ENCODE measurements around the gene APEX1.

The APEX1 gene

GRCh38 chr14:20427231-20428009 is 27.6 kb upstream of the APEX1 start:
- TF ChIP-seq GATA2 (IDR thresholded peaks at IDR 0.05; ENCODE audit: low read depth, low read length) (no peak), GATA3 (IDR thresholded peaks at IDR 0.05; ENCODE audit: low read depth, low read length) (no peak)

DNA sequence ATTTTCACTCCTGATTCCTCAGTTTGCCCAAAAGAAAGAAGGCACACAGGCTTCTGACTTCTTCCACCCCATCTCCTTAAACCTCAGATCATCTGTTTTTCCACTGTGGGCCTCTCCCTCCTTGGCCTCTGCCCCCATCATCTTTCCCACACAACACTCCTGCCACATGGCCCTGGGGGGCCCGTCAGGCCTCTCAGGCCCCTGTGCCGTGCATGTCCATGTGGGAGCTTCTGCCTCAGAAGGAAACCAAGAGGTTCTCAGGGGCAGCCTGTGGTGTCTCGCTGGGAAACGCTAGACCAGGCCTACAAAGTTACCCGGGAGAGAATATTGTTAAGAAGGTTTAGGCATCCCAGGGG is 27.0 kb upstream of the APEX1 start:
- no peak for TF ChIP-seq GATA3 (IDR thresholded peaks at IDR 0.05; ENCODE audit: low read depth, low read length)
- no peak for TF ChIP-seq GATA2 (IDR thresholded peaks at IDR 0.05; ENCODE audit: low read depth, low read length)

DNA sequence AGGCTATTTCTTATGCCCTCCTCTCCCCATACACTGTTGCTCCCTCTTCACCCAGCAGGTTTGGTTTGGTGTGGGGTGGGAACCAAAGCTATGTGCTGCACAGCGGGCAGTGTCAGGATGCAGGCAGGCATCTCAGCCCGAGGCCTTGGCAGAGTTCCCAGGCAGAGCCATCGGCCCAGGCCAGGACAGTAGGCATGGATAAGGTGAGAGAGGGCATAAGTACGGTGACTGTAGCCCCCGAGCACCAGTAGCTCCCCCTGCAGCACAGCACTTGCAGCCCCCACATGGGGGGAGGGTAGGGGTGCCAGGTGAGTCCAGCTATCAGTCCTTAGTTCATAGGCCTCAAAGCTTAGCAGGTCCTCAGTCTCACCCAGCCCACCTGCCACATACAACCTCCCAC is 26.2 kb upstream of the APEX1 start:
- no peak for TF ChIP-seq GATA3 (IDR thresholded peaks at IDR 0.05; ENCODE audit: low read depth, low read length)
- no peak for TF ChIP-seq GATA2 (IDR thresholded peaks at IDR 0.05; ENCODE audit: low read depth, low read length)

DNA sequence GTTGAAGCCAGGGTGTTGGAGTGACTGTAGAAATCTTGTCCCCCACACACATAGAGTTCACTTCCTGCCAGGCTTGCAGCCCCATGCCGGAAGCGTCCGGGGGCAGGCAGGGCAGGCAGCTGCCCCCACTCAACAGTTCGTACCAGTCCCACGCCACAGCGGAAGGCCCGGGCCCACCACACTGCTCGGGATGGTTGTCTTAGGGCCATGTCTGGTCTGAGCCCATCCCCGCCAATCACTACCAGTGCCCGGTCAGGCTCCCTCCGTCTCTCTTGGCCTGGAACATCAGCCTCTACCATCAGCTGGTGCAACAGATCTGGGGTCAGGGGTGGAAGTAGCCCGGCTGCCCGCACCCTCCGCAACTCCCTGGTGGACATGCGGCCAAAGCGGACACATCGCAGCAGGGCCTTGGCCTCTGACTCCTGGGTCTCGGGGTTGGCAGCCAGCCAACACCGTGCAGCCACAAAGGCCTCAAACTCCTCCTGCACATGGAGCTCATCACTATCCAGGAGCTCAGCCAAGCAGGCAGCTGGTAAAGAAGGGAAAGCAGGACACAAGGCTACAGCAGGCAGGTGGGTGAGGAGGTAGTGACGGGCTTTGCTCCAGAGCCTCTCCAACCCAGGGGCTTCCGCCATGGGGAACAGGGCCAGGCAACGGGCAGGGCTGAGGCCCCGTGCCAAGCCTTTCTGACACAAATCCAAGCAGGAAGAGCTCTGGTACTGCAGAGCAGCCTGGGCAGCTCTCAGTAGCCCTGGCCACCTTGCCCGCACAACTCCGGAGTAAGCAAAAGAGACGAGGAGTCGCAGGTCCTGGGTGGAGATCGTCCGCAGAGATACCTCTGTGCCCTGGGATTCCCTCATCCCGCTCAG is 25.0 kb upstream of the APEX1 start:
- TF ChIP-seq GATA2 (IDR thresholded peaks at IDR 0.05; ENCODE audit: low read depth, low read length), result no peak
- TF ChIP-seq GATA3 (IDR thresholded peaks at IDR 0.05; ENCODE audit: low read depth, low read length), result no peak

GRCh38 chr14:20434701-20435581 is 20.1 kb upstream of the APEX1 start:
- no peak for TF ChIP-seq GATA3 (IDR thresholded peaks at IDR 0.05; ENCODE audit: low read depth, low read length)
- no peak for TF ChIP-seq GATA2 (IDR thresholded peaks at IDR 0.05; ENCODE audit: low read depth, low read length)

DNA sequence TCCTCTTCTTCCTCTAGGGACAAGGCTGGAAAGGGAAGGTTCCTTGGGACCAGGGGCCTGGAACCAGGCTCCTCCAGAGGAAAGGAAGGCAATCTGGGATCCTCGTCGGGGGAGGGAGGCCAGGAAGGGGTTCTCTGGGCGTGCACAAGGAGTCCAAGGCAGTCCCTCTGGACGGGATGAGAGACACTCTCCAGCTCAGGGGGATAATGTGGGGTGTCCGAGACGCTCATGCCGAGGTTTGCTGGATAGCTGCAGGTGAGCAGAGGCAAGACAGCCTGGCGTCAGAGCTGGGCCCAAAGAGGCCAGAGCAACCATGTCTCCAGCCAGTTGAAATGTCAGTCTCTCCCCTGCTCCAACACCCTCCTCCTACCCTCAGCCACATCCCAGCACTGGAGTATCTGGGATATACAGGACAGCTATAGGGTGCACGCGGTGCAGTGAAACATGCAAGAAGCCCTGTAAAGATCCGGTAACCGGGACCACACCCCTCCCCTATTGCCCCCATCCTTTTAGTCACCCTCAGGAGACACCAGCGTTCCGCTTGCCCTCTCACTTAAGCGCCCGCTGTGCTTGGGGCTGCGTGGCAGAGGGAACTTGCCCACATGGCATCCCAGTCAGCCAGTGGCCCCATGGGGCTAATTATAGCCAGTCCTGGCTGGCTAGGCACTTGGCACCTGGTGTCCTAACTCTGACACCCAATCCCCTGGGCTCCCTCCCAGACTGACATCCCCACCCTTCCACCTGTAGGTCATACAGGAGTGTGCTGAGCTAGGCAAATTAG is 19.3 kb upstream of the APEX1 start, which contains the start of gene KLHL33:
Gene KLHL33 (minus strand): TSS at position 585 of the 781 bp plus-strand sequence. CDS start 355 bp downstream, at position 230.
- TF ChIP-seq GATA2 (IDR thresholded peaks at IDR 0.05; ENCODE audit: low read depth, low read length) (no peak), GATA3 (IDR thresholded peaks at IDR 0.05; ENCODE audit: low read depth, low read length) (no peak)

GRCh38 chr14:20436363-20436755 is 18.7 kb upstream of the APEX1 start:
- TF ChIP-seq GATA2 (IDR thresholded peaks at IDR 0.05; ENCODE audit: low read depth, low read length) (no peak), GATA3 (IDR thresholded peaks at IDR 0.05; ENCODE audit: low read depth, low read length) (no peak)

DNA sequence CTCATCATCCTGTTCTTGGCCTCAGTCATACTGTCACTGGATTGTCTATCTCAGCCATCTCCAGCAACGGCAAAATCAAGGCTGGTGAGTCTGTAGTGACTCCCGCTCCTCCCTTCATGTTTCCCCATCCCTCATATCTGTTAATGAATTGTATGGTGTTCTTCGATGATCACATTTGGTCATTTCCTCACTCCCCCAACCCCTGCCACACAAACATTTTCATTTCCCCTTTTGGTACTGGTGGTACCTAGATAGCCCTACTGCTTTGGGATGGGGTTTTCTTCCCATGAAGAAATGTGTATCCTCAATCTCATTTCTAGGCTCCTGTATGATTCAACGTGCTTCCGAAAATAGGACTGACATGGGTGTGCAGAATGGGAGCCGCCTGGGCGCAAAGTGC is 16.4 kb upstream of the APEX1 start:
- no peak for TF ChIP-seq GATA2 (IDR thresholded peaks at IDR 0.05; ENCODE audit: low read depth, low read length)
- TF ChIP-seq GATA3 (IDR thresholded peaks at IDR 0.05; ENCODE audit: low read depth, low read length), result no peak

DNA sequence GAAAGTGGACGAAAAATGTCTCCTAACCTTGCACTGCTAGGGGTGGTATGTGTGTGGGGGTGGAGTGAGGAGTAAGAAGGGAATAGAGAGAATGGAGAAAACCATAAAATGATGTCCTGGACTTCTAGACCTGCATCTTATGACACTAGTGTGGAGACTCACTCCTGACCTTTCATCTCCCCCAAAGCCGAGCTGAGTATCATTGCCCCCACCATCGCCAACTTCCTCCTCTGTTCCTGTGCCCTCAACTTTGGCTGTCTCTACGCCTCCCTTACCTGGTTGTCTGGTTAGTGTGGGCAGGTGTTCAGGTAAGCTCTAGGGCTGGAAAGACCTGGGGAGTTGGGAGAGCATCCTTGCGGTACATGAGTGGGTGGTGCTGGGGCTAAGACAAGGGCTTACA is 14.6 kb upstream of the APEX1 start:
- TF ChIP-seq GATA2 (IDR thresholded peaks at IDR 0.05; ENCODE audit: low read depth, low read length) (no peak), GATA3 (IDR thresholded peaks at IDR 0.05; ENCODE audit: low read depth, low read length) (no peak)

DNA sequence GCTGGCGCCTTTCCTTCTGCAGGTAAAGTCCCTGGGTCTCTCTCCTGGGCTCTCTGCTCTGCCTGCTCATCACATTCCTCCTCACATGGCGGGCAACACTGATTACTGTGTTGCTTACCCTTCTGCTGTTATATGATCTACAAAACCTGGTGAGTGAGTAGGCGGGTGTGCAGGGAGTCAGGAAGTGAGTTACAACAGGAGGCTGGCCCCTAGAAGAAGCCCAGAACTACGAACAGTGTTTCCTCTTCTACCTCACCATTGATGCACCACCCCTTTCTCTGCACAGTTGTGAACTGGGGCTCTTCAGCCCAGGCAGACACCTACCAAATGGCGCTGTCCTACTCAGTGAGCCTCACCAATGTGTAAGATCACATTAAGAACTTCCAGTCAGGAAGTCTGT is 14.1 kb upstream of the APEX1 start:
- TF ChIP-seq GATA2 (IDR thresholded peaks at IDR 0.05; ENCODE audit: low read depth, low read length), result no peak

DNA sequence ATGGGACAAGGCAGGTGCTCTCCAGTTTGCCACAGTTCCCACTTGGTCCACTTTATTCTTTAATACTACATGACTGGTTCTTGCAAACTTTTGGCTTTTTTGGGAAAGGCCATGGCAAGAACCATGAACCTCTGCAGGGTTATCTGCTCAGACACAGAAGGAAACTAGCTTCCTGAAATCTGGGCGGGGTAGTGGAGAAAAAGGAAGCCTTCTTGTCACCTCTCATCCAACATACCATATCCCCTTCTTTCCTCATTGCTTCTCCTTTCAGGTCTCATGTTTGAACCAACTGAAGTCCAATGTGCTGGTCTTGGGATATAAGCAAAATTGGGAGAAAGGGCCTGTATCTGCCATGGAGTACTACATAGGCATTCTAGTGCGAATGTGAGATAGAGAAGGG is 13.6 kb upstream of the APEX1 start:
- TF ChIP-seq GATA3 (IDR thresholded peaks at IDR 0.05; ENCODE audit: low read depth, low read length), result no peak
- no peak for TF ChIP-seq GATA2 (IDR thresholded peaks at IDR 0.05; ENCODE audit: low read depth, low read length)

GRCh38 chr14:20446889-20447288 is 8.1 kb upstream of the APEX1 start:
- TF ChIP-seq GATA3 (IDR thresholded peaks at IDR 0.05; ENCODE audit: low read depth, low read length) (no peak), GATA2 (IDR thresholded peaks at IDR 0.05; ENCODE audit: low read depth, low read length) (no peak)

Measured in SH-SY5Y (cell line).